Left ventricle myocardium inferior (tissue), 1 donor: Measurements from ENCODE around the gene CCL25. TPM values are rescaled to one million over a fixed set of nuclear protein-coding genes. Genes with fewer than 3 reads are reported as not detected.
"Not testable (repeated sequence)": the region's sequence is repeated elsewhere in the genome, so short reads cannot be mapped to it uniquely, and the experiment has no call there.

Source experiments
- DNase-seq: peaks from one replicate; pipeline ENCODE4 v3.0.0-alpha.2; 2020
- H3K27ac ChIP-seq: fragments of 200-600 bp; replicated peaks from 2 replicates; pipeline ENCODE4 v1.8.0; 2021
- H3K27me3 ChIP-seq: fragments of 200-600 bp; 2 replicates; pipeline ENCODE4 v1.8.0; 2021; ENCODE audit warnings: low read depth
- H3K36me3 ChIP-seq: fragments of 200-600 bp; 2 replicates; pipeline ENCODE4 v1.8.0; 2021
- H3K4me1 ChIP-seq: fragments of 200-600 bp; 2 replicates; pipeline ENCODE4 v1.8.0; 2021
- H3K4me3 ChIP-seq: fragments of 200-600 bp; 2 replicates; pipeline ENCODE4 v1.8.0; 2021; ENCODE audit warnings: mild to moderate bottlenecking, moderate library complexity
- H3K9me3 ChIP-seq: fragments of 200-600 bp; replicated peaks from 2 replicates; pipeline ENCODE4 v1.8.0; 2021
- intact Hi-C: fragments of 100-400 bp; cut with micrococcal nuclease; formaldehyde crosslinking; loops from one replicate; pipeline ENCODE4 v1.11.0; 2022
- total RNA-seq: library from RNA; stranded (reverse); fragmentation: NEBNext Ultra II Directional; extraction: Animal tissue kit (Norgen Biotek cat#: 25700); gene quantifications from one replicate; pipeline ENCODE4 v1.2.1, GENCODE V29; 2021
- TF ChIP-seq, protein P1 (sequence below): fragments of 200-600 bp; IDR thresholded peaks from 2 replicates; pipeline ENCODE4 v1.8.0; 2021; ENCODE audit warnings: antibody characterized with exemption, mild to moderate bottlenecking, borderline replicate concordance
- donor health status: DM: no; HTN: yes; CAD: no; lungs with severe emphysema.

Gene CCL25
- total RNA-seq, 1 donor from 2014 or later: not detected

GRCh38 chr19:8096071-8096470 is 43.5 kb downstream of the CCL25 start:
- intact Hi-C loops: no loop called here
- H3K4me3 ChIP-seq: no peak overlapping the region
- TF ChIP-seq, protein P1, sequence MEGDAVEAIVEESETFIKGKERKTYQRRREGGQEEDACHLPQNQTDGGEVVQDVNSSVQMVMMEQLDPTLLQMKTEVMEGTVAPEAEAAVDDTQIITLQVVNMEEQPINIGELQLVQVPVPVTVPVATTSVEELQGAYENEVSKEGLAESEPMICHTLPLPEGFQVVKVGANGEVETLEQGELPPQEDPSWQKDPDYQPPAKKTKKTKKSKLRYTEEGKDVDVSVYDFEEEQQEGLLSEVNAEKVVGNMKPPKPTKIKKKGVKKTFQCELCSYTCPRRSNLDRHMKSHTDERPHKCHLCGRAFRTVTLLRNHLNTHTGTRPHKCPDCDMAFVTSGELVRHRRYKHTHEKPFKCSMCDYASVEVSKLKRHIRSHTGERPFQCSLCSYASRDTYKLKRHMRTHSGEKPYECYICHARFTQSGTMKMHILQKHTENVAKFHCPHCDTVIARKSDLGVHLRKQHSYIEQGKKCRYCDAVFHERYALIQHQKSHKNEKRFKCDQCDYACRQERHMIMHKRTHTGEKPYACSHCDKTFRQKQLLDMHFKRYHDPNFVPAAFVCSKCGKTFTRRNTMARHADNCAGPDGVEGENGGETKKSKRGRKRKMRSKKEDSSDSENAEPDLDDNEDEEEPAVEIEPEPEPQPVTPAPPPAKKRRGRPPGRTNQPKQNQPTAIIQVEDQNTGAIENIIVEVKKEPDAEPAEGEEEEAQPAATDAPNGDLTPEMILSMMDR: no peak
- peaks cover 8% of the 10 kb centered on the region for H3K27me3 ChIP-seq
- H3K9me3 ChIP-seq: peaks cover 51% of the 10 kb centered on the region
- H3K27ac ChIP-seq: no peak overlapping the region
- H3K4me1 ChIP-seq: no peaks in the 10 kb centered on the region
- DNase-seq: no peak
- H3K36me3 ChIP-seq: peaks cover 14% of the 10 kb centered on the region

DNA sequence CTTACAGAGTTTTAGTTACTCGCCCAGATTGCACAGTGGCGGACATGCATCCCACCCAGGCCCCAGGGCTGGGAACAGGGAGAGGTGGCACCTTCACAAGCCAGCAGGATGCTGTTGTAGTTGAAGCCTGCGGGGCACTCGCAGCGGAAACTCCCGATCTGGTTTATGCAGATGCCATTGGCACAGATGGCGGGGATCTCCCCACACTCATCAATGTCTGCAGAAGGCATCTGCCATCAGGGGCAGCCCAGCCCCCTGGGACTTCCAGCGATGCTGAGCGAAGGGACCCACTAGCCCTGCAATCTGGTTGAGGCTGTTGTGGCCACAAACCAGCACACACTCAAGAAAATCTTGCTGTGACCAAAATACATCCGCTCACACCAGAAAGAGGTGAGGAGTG is 44.6 kb downstream of the CCL25 start:
- H3K27me3 ChIP-seq: peaks cover 4% of the 10 kb centered on the region
- H3K4me3 ChIP-seq: no peak overlapping the region
- H3K4me1 ChIP-seq: no peaks in the 10 kb centered on the region
- H3K27ac ChIP-seq: no peak overlapping the region
- DNase-seq: no peak
- H3K9me3 ChIP-seq: peaks cover 51% of the 10 kb centered on the region
- TF ChIP-seq, protein P1: no peak
- peaks cover 14% of the 10 kb centered on the region for H3K36me3 ChIP-seq
- intact Hi-C loops: no loop called here

GRCh38 chr19:8097681-8098567 is 45.4 kb downstream of the CCL25 start:
- peaks cover 51% of the 10 kb centered on the region for H3K9me3 ChIP-seq
- no peaks in the 10 kb centered on the region for H3K4me1 ChIP-seq
- DNase-seq: no peak
- TF ChIP-seq, protein P1: no peak
- intact Hi-C loops: no loop called here
- peaks cover 14% of the 10 kb centered on the region for H3K36me3 ChIP-seq
- no peak overlapping the region for H3K27ac ChIP-seq
- H3K4me3 ChIP-seq: no peak overlapping the region
- peaks cover 8% of the 10 kb centered on the region for H3K27me3 ChIP-seq

DNA sequence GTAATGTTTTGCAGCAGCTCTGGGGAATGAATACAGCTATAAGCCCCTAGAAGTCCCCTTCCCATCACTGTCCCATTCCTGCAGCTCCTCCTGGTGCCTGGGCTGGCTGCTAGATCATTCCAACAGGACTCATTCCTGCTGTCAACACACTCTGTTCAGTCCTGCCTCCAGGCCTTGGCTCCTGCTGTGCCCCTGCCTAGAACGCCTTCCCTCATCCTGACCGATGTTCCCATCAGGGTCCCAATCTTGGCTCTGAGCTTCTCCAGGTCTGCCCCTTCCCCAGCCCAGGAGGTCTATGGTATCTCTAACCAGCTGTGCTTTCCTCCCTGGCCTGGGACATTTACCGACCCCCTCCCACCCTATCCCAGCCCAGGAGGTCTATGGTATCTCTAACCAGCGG is 48.8 kb downstream of the CCL25 start:
- Histone ChIP-seq H3K27ac (no peak overlapping the region), H3K27me3 (peaks cover 8% of the 10 kb centered on the region), H3K36me3 (peaks cover 2% of the 10 kb centered on the region), H3K4me1 (no peaks in the 10 kb centered on the region), H3K4me3 (no peak overlapping the region), H3K9me3 (peaks cover 17% of the 10 kb centered on the region)
- DNase-seq: no peak
- TF ChIP-seq, protein P1: no peak
- intact Hi-C loops: no loop called here

GRCh38 chr19:8101910-8102309 is 49.4 kb downstream of the CCL25 start:
- H3K27ac ChIP-seq, intact Hi-C loops, H3K36me3 ChIP-seq, H3K4me3 ChIP-seq, H3K4me1 ChIP-seq, H3K27me3 ChIP-seq, DNase-seq: not testable (repeated sequence)
- H3K9me3 ChIP-seq: peaks cover 11% of the 10 kb centered on the region

- H3K27ac ChIP-seq: no peak overlapping the region
- intact Hi-C loops: no loop called here
- H3K4me3 ChIP-seq: no peak overlapping the region
- TF ChIP-seq, protein P1: no peak
- no peak for DNase-seq
- H3K27me3 ChIP-seq: peaks cover 28% of the 10 kb centered on the region
- H3K36me3 ChIP-seq: no peaks in the 10 kb centered on the region
- H3K4me1 ChIP-seq: no peaks in the 10 kb centered on the region
- no peaks in the 10 kb centered on the region for H3K9me3 ChIP-seq
Observed at GRCh38 chr19:8105471-8105870, 52.9 kb downstream of the CCL25 start.
